HG03378 (cell line): ENCODE data around the gene VANGL1.
A peak's percentile ranks its signal among the peaks of the same experiment; 100 is the strongest.

ENCODE experiments used
- ATAC-seq: cut with Tn5 transposase; IDR thresholded peaks from one replicate; pipeline ENCODE4 v1.9.1; 2021; ENCODE audit warnings: mild to moderate bottlenecking, moderate library complexity; ENCODE audit not compliant: unreplicated experiment

The VANGL1 gene

GRCh38 chr1:115729756-115730155 lies 88.0 kb downstream of the VANGL1 start:
- ATAC-seq = peak; percentile 96

- ATAC-seq = no peak
These were observed 90.5 kb downstream of the VANGL1 start for GRCh38 chr1:115732316-115732715.

- no peak for ATAC-seq
These were observed 99.0 kb downstream of the VANGL1 start for GRCh38 chr1:115740811-115741210.

- ATAC-seq = no peak
These were observed 103.0 kb downstream of the VANGL1 start for GRCh38 chr1:115744646-115745275.

GRCh38 chr1:115746021-115746690 lies 104.4 kb downstream of the VANGL1 start:
- ATAC-seq = no peak
